Measurements from ENCODE around the gene OR13F1.

GRCh38 chr9:104527109-104527508 lies 23.0 kb downstream of the OR13F1 start, which contains the start of gene OR13C4:
- TF ChIP-seq L3MBTL2 (conservative IDR thresholded peaks at IDR 0.05) (no peak), SUZ12 (IDR thresholded peaks at IDR 0.05) (no peak), TARDBP (IDR thresholded peaks at IDR 0.05) (no peak), FOXM1 (IDR thresholded peaks at IDR 0.05; ENCODE audit: borderline replicate concordance) (no peak), ZNF384 (IDR thresholded peaks at IDR 0.05) (no peak), LEF1 (IDR thresholded peaks at IDR 0.05; ENCODE audit: borderline replicate concordance) (no peak), HDGF (IDR thresholded peaks at IDR 0.05; ENCODE audit: borderline replicate concordance) (no peak), FOXA1 (IDR thresholded peaks at IDR 0.05) (no peak)
